ENCODE results near the gene SFXN2.
A peak's percentile ranks its signal among the peaks of the same experiment; 100 is the strongest.

Gene SFXN2

GRCh38 chr10:102777711-102778453, 63.4 kb downstream of the SFXN2 start:
- DNase-seq (ENCODE audit: low read depth) = no peak

GRCh38 chr10:102778781-102779180, 64.3 kb downstream of the SFXN2 start:
- DNase-seq (ENCODE audit: low read depth) = no peak

GRCh38 chr10:102779680-102780526, 65.5 kb downstream of the SFXN2 start:
- DNase-seq (ENCODE audit: low read depth) = peak; percentile 50

- no peak for DNase-seq (ENCODE audit: low read depth)
Observed at GRCh38 chr10:102780527-102780808, 66.0 kb downstream of the SFXN2 start.

- no peak for DNase-seq (ENCODE audit: low read depth)
Observed at GRCh38 chr10:102781090-102781920, 66.9 kb downstream of the SFXN2 start.

GRCh38 chr10:102781921-102782557, 67.6 kb downstream of the SFXN2 start:
- DNase-seq (ENCODE audit: low read depth) = peak; percentile 45

GRCh38 chr10:102782673-102783551, 68.5 kb downstream of the SFXN2 start:
- DNase-seq (ENCODE audit: low read depth) = peak; percentile 97

- no peak for DNase-seq (ENCODE audit: low read depth)
Observed at GRCh38 chr10:102783568-102783967, 69.1 kb downstream of the SFXN2 start.

- no peak for DNase-seq (ENCODE audit: low read depth)
Observed at GRCh38 chr10:102785818-102786217, 71.4 kb downstream of the SFXN2 start.

GRCh38 chr10:102791754-102792395, 77.4 kb downstream of the SFXN2 start:
- DNase-seq (ENCODE audit: low read depth) = peak; percentile 94

Measured in fibroblast of gingiva (primary cell).